ENCODE measurements around the gene ASB16.

DNA sequence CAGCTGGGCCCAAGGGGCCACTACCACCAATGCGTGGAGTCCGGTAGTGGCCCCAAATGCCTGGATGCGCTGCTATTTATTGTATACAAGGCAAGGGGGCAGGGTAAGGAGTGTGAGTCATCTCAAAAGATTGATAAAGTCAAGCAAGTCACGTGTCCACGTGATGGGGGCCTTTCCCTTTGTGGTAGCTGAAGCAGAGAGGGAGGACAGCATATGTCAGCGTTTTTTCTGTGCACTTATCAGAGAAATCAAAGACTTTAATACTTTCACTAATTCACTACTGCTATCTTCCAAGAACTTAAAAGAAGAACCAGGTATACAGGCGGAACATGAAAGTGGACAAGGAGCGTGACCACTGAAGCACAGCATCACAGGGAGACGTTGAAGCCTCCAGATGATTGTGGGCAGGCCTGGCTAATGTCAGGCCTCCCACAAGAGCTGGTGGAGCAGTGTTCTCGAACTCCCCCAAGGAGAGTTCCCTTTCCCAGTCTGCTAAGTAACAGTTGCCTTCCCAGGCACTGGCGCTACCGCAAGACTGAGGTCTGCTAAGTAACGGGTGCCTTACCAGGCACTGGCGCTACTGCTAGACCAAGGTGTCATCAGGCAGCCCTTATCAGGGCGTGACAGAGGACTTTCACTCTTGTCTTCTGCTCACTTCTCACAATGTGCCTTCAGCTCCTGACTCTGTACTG, 10.8 kb upstream of the ASB16 start:
- TF ChIP-seq, protein P1, sequence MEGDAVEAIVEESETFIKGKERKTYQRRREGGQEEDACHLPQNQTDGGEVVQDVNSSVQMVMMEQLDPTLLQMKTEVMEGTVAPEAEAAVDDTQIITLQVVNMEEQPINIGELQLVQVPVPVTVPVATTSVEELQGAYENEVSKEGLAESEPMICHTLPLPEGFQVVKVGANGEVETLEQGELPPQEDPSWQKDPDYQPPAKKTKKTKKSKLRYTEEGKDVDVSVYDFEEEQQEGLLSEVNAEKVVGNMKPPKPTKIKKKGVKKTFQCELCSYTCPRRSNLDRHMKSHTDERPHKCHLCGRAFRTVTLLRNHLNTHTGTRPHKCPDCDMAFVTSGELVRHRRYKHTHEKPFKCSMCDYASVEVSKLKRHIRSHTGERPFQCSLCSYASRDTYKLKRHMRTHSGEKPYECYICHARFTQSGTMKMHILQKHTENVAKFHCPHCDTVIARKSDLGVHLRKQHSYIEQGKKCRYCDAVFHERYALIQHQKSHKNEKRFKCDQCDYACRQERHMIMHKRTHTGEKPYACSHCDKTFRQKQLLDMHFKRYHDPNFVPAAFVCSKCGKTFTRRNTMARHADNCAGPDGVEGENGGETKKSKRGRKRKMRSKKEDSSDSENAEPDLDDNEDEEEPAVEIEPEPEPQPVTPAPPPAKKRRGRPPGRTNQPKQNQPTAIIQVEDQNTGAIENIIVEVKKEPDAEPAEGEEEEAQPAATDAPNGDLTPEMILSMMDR (conservative IDR thresholded peaks at IDR 0.05 in 1 of 2, IDR thresholded peaks at IDR 0.05 in 1 of 2; ENCODE audit: low read depth in 1 of 2, low read length in 2 of 2) = no peak
- TF ChIP-seq EZH2 (IDR thresholded peaks at IDR 0.05; ENCODE audit: low read length, missing control alignments) = no peak
